Measurements from ENCODE around the gene RNF17. TPM values are rescaled to one million over a fixed set of nuclear protein-coding genes. Genes with fewer than 3 reads are reported as not detected.

The RNF17 gene
- total and polyA plus RNA-seq, 4 donors, result 0.08 to 0.14 TPM; not detected in 2

GRCh38 chr13:24788538-24788937, 24.6 kb downstream of the RNF17 start:
- no peak overlapping the region for H3K27ac ChIP-seq (ENCODE audit: low read depth in 1 of 2, low read length in 2 of 2)
- 57% methylated on average over 3 of the region's 3 CpGs for WGBS
- H3K9me3 ChIP-seq (ENCODE audit: control insufficient read depth in 4 of 4, low read length in 3 of 4), result peaks cover 0 to 2% (median 0%) of the 10 kb centered on the region in 4 donors
- H3K27me3 ChIP-seq (ENCODE audit: control insufficient read depth in 4 of 4, insufficient read depth in 4 of 4, low read length in 3 of 4), result no peaks in the 10 kb centered on the region
- H3K4me3 ChIP-seq (ENCODE audit: low read depth in 1 of 3, low read length in 3 of 3), result no peak overlapping the region
- no peak overlapping the region for H3K9ac ChIP-seq (ENCODE audit: low read depth in 1 of 2, low read length in 2 of 2)
- H3K4me1 ChIP-seq (ENCODE audit: control insufficient read depth in 4 of 4, insufficient read depth in 4 of 4, low read length in 3 of 4), result no peaks in the 10 kb centered on the region
- no peak for DNase-seq (ENCODE audit: low spot score)
- H3K36me3 ChIP-seq (ENCODE audit: control insufficient read depth in 4 of 4, insufficient read depth in 3 of 4, low read depth in 1 of 4, low read length in 3 of 4), result no peaks in the 10 kb centered on the region
- no peak for TF ChIP-seq TAF1 (conservative IDR thresholded peaks at IDR 0.05)
- no peak for TF ChIP-seq NR2F2 (IDR thresholded peaks at IDR 0.05)
- TF ChIP-seq ZBTB33 (IDR thresholded peaks at IDR 0.05), result no peak
- TF ChIP-seq HNF4G (IDR thresholded peaks at IDR 0.05), result no peak
- TF ChIP-seq CTCF (IDR thresholded peaks at IDR 0.05; ENCODE audit: low read depth, low read length, missing input control), result no peak
- TF ChIP-seq FOXA1 (IDR thresholded peaks at IDR 0.05), result no peak
- no peak for TF ChIP-seq JUND (IDR thresholded peaks at IDR 0.05)
- TF ChIP-seq GABPA (IDR thresholded peaks at IDR 0.05 in 1 of 2, conservative IDR thresholded peaks at IDR 0.05 in 1 of 2), result no peak
- no peak for TF ChIP-seq YY1 (IDR thresholded peaks at IDR 0.05)
- no peak for TF ChIP-seq RXRA (IDR thresholded peaks at IDR 0.05)
- no peak for TF ChIP-seq HNF4A (conservative IDR thresholded peaks at IDR 0.05)
- no peak for TF ChIP-seq ATF3 (IDR thresholded peaks at IDR 0.05)
- TF ChIP-seq RAD21 (IDR thresholded peaks at IDR 0.05), result no peak
- TF ChIP-seq MAX (IDR thresholded peaks at IDR 0.05), result no peak
- no peak for TF ChIP-seq REST (IDR thresholded peaks at IDR 0.05)
- TF ChIP-seq EGR1 (IDR thresholded peaks at IDR 0.05; ENCODE audit: low read depth in 2 of 2), result no peak
- no peak for TF ChIP-seq FOXA2 (IDR thresholded peaks at IDR 0.05)

GRCh38 chr13:24802074-24802473, 38.1 kb downstream of the RNF17 start:
- Histone ChIP-seq H3K27me3 (ENCODE audit: control insufficient read depth in 4 of 4, insufficient read depth in 4 of 4, low read length in 3 of 4) (peaks cover 0 to 4% (median 0%) of the 10 kb centered on the region in 4 donors), H3K4me3 (ENCODE audit: low read depth in 1 of 3, low read length in 3 of 3) (no peak overlapping the region), H3K36me3 (ENCODE audit: control insufficient read depth in 4 of 4, insufficient read depth in 3 of 4, low read depth in 1 of 4, low read length in 3 of 4) (no peaks in the 10 kb centered on the region), H3K4me1 (ENCODE audit: control insufficient read depth in 4 of 4, insufficient read depth in 4 of 4, low read length in 3 of 4) (no peaks in the 10 kb centered on the region), H3K9ac (ENCODE audit: low read depth in 1 of 2, low read length in 2 of 2) (no peak overlapping the region), H3K27ac (ENCODE audit: low read depth in 1 of 2, low read length in 2 of 2) (no peak overlapping the region), H3K9me3 (ENCODE audit: control insufficient read depth in 4 of 4, low read length in 3 of 4) (no peaks in the 10 kb centered on the region)
- DNase-seq (ENCODE audit: low spot score), result no peak
- WGBS, result 83% methylated on average over 10 of the region's 10 CpGs
- no peak for TF ChIP-seq JUND (IDR thresholded peaks at IDR 0.05)
- no peak for TF ChIP-seq ATF3 (IDR thresholded peaks at IDR 0.05)
- TF ChIP-seq FOXA1 (IDR thresholded peaks at IDR 0.05), result no peak
- no peak for TF ChIP-seq TAF1 (conservative IDR thresholded peaks at IDR 0.05)
- TF ChIP-seq SP1 (IDR thresholded peaks at IDR 0.05), result no peak
- no peak for TF ChIP-seq RXRA (IDR thresholded peaks at IDR 0.05)
- no peak for TF ChIP-seq CTCF (IDR thresholded peaks at IDR 0.05; ENCODE audit: low read depth, low read length, missing input control)
- TF ChIP-seq ZBTB33 (IDR thresholded peaks at IDR 0.05), result no peak
- TF ChIP-seq HNF4A (conservative IDR thresholded peaks at IDR 0.05), result no peak
